Uterus (tissue), 4 donors: ENCODE data around the gene CACNA2D4. TPM values are rescaled to one million over a fixed set of nuclear protein-coding genes. Genes with fewer than 3 reads are reported as not detected.

Experiments used
- DNase-seq, 2 donors: peaks; one replicate each; pipeline ENCODE4 v3.0.0-alpha.2; 2019 to 2020
- H3K27ac ChIP-seq, 2 donors: fragments of 200-600 bp; sonication (generic); 1 replicate in 1 of 2; 2 replicates in 1 of 2; pipeline ENCODE4 v1.5.1; 2016 to 2018
- H3K27me3 ChIP-seq, 2 donors: fragments of 200-600 bp; sonication (generic); one replicate each; pipeline ENCODE4 v1.5.1; 2018 to 2019; ENCODE audit warnings: control low read depth in 1 of 2
- H3K36me3 ChIP-seq, 2 donors: fragments of 200-600 bp; sonication (generic); one replicate each; pipeline ENCODE4 v1.5.1; 2019; ENCODE audit warnings: control low read depth in 1 of 2
- H3K4me1 ChIP-seq, 2 donors: fragments of 200-600 bp; sonication (generic); one replicate each; pipeline ENCODE4 v1.5.1; 2018 to 2019; ENCODE audit warnings: control low read depth in 1 of 2
- H3K4me3 ChIP-seq, 2 donors: fragments of 200-600 bp; sonication (generic); 1 replicate in 1 of 2; 2 replicates in 1 of 2; pipeline ENCODE4 v1.5.1; 2018 to 2019; ENCODE audit warnings: mild to moderate bottlenecking in 1 of 2
- H3K9me3 ChIP-seq, 2 donors: fragments of 200-600 bp; sonication (generic); one replicate each; pipeline ENCODE4 v1.5.1; 2019; ENCODE audit warnings: control low read depth in 1 of 2
- POLR2A ChIP-seq, 2 donors: fragments of 450-650 bp; IDR thresholded peaks; one replicate each; pipeline ENCODE4 v1.6.1; 2016; ENCODE audit warnings: antibody characterized with exemption in 2 of 2, mild to moderate bottlenecking in 1 of 2, moderate library complexity in 1 of 2
- intact Hi-C: fragments of 100-400 bp; cut with DNase I; formaldehyde crosslinking; loops from one replicate; pipeline ENCODE4 v1.15.1; 2023; ENCODE audit warnings: low total_unique reads
- total RNA-seq, 4 donors: library from RNA; depleted of rRNA in 3 of 4; stranded (reverse); fragments of >200 nt in 3 of 4; gene quantifications; one replicate each; pipeline versions ENCODE4 v1.1.0 to v1.2.4, GENCODE V29; 2014 to 2023
- TF ChIP-seq, protein P1 (sequence below), 4 experiments: fragments of 200-600 bp in 2 of 4; fragments of 450-650 bp in 2 of 4; sonication (generic) in 2 of 4; IDR thresholded peaks; one replicate each; pipeline ENCODE4 v1.5.1; 2016 to 2019; ENCODE audit warnings: antibody characterized with exemption in 4 of 4, mild to moderate bottlenecking in 2 of 4, moderate library complexity in 1 of 4
- donor health status: DM: yes; HTN: yes; CAD: no.

The CACNA2D4 gene
- total RNA-seq, 4 donors from 2014 or later: 2.6 to 4.1 (median 4.0) TPM; not detected in 1

- no peaks in the 10 kb centered on the region for H3K27me3 ChIP-seq
- H3K4me1 ChIP-seq: peaks cover 0 to 7% of the 10 kb centered on the region in 2 donors
- no peaks in the 10 kb centered on the region for H3K36me3 ChIP-seq
- H3K4me3 ChIP-seq: peak overlapping the region; percentile 48 to 52
- DNase-seq: peak; percentile 47 to 53
- intact Hi-C loops: loop anchor here (5.0 to 10.0 kb wide), 3 partner anchors 140 to 788 kb away; no protein-coding TSS in a partner anchor
- H3K9me3 ChIP-seq: no peaks in the 10 kb centered on the region
- peak overlapping the region; percentile 77 to 85 for H3K27ac ChIP-seq
- TF ChIP-seq POLR2A (IDR thresholded peaks at IDR 0.05): peak in 1 of 2 donors; percentile 36
- TF ChIP-seq, protein P1, sequence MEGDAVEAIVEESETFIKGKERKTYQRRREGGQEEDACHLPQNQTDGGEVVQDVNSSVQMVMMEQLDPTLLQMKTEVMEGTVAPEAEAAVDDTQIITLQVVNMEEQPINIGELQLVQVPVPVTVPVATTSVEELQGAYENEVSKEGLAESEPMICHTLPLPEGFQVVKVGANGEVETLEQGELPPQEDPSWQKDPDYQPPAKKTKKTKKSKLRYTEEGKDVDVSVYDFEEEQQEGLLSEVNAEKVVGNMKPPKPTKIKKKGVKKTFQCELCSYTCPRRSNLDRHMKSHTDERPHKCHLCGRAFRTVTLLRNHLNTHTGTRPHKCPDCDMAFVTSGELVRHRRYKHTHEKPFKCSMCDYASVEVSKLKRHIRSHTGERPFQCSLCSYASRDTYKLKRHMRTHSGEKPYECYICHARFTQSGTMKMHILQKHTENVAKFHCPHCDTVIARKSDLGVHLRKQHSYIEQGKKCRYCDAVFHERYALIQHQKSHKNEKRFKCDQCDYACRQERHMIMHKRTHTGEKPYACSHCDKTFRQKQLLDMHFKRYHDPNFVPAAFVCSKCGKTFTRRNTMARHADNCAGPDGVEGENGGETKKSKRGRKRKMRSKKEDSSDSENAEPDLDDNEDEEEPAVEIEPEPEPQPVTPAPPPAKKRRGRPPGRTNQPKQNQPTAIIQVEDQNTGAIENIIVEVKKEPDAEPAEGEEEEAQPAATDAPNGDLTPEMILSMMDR (IDR thresholded peaks at IDR 0.05): peak in 1 of 4 experiments; percentile 17
Observed at GRCh38 chr12:1797011-1797901, 121.2 kb downstream of the CACNA2D4 start.

GRCh38 chr12:1796515-1797010 is 121.9 kb downstream of the CACNA2D4 start:
- H3K36me3 ChIP-seq: no peaks in the 10 kb centered on the region
- H3K27ac ChIP-seq: peak overlapping the region; percentile 77 to 85
- no peaks in the 10 kb centered on the region for H3K9me3 ChIP-seq
- TF ChIP-seq, protein P1 (IDR thresholded peaks at IDR 0.05): no peak
- no peak for TF ChIP-seq POLR2A (IDR thresholded peaks at IDR 0.05)
- intact Hi-C loops: loop anchor here (5.0 to 10.0 kb wide), 3 partner anchors 141 to 788 kb away; no protein-coding TSS in a partner anchor
- H3K4me1 ChIP-seq: peaks cover 0 to 7% of the 10 kb centered on the region in 2 donors
- H3K27me3 ChIP-seq: no peaks in the 10 kb centered on the region
- peak in 1 of 2 donors; percentile 44 for DNase-seq
- H3K4me3 ChIP-seq: peak overlapping the region; percentile 48 to 52

DNA sequence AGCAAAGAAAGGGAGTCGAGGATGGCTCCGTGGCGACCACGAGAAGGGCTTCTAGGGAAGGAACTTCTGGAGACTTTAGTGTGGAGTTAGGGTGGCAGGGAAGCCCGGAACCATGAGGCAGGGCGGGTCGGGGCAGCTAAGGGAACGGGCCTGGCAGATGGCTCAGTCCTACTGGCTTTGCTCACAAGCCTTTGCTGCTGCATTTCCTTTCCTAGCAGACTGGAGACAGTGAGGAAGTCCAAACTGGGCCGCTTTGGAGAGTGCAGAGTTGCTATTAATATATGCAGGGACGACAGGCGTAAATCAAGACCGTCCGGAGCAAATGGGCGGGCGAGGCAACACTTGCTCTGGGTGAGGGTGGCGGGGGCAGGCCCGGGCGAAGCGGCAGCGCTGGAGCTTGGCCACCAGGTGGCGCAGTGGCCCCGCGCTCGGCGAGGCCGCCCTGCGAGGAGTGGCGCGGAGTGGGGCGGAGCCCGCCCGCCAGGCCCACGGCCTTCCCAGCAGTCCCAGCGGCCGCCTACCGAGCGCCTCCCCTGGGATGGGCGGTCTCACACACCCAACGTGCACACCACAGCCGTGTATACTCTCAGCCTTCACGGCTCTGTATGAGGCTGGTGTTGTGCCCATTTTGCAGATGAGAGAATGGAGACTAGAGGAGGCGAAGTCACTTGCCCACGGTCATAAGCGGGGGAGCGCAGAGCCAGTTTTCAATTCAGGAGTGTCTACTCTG is 122.5 kb downstream of the CACNA2D4 start:
- H3K27me3 ChIP-seq: no peaks in the 10 kb centered on the region
- intact Hi-C loops: loop anchor here (5.0 to 10.0 kb wide), 3 partner anchors 141 to 789 kb away; no protein-coding TSS in a partner anchor
- TF ChIP-seq, protein P1 (IDR thresholded peaks at IDR 0.05): peak; percentile 92 to 100 (median 97)
- TF ChIP-seq POLR2A (IDR thresholded peaks at IDR 0.05): peak in 1 of 2 donors; percentile 67
- no peaks in the 10 kb centered on the region for H3K36me3 ChIP-seq
- H3K27ac ChIP-seq: peak overlapping the region; percentile 77 to 85
- H3K4me3 ChIP-seq: peak overlapping the region; percentile 48 to 52
- no peaks in the 10 kb centered on the region for H3K9me3 ChIP-seq
- peaks cover 0 to 7% of the 10 kb centered on the region in 2 donors for H3K4me1 ChIP-seq
- peak; percentile 91 to 94 for DNase-seq

- H3K27ac ChIP-seq: peak overlapping the region; percentile 57 to 77
- no peaks in the 10 kb centered on the region for H3K27me3 ChIP-seq
- DNase-seq: no peak
- H3K36me3 ChIP-seq: no peaks in the 10 kb centered on the region
- H3K9me3 ChIP-seq: no peaks in the 10 kb centered on the region
- peaks cover 0 to 7% of the 10 kb centered on the region in 2 donors for H3K4me1 ChIP-seq
- intact Hi-C loops: loop anchor here (5.0 to 10.0 kb wide), 3 partner anchors 142 to 789 kb away; no protein-coding TSS in a partner anchor
- no peak overlapping the region for H3K4me3 ChIP-seq
- TF ChIP-seq, protein P1 (IDR thresholded peaks at IDR 0.05): no peak
- TF ChIP-seq POLR2A (IDR thresholded peaks at IDR 0.05): no peak
Observed at GRCh38 chr12:1795221-1795784, 123.1 kb downstream of the CACNA2D4 start.
